ACC112 (cell line): ENCODE measurements around the gene CTBP2.

ENCODE experiments used
- H2AFZ ChIP-seq: fragments of 200-600 bp; sonication (generic); one replicate; pipeline ENCODE4 v1.6.0; 2017; ENCODE audit warnings: antibody characterized with exemption, low read length; ENCODE audit not compliant: unreplicated experiment
- H3K27ac ChIP-seq: fragments of 200-600 bp; sonication (generic); 2 replicates; pipeline ENCODE4 v1.5.1; 2014; ENCODE audit warnings: low read depth, mild to moderate bottlenecking, antibody characterized with exemption, low read length, moderate library complexity
- H3K27me3 ChIP-seq: fragments of 200-600 bp; sonication (generic); 2 replicates; pipeline ENCODE4 v1.6.1; 2014; ENCODE audit warnings: mild to moderate bottlenecking, antibody characterized with exemption, low read length, moderate library complexity, mixed read lengths; ENCODE audit not compliant: insufficient read depth
- H3K36me3 ChIP-seq: fragments of 200-600 bp; sonication (generic); 2 replicates; pipeline ENCODE4 v1.6.1; 2016; ENCODE audit warnings: mild to moderate bottlenecking, antibody characterized with exemption, low read length, moderate library complexity, mixed read lengths; ENCODE audit not compliant: insufficient read depth
- H3K4me1 ChIP-seq: fragments of 200-600 bp; sonication (generic); one replicate; pipeline ENCODE4 v1.6.1; 2016; ENCODE audit warnings: low read length, mixed read lengths; ENCODE audit not compliant: insufficient read depth, unreplicated experiment, control insufficient read depth
- H3K4me3 ChIP-seq: fragments of 200-600 bp; sonication (generic); 2 replicates; pipeline ENCODE4 v1.5.1; 2014; ENCODE audit warnings: mild to moderate bottlenecking, low read depth, low read length
- H3K79me2 ChIP-seq: fragments of 200-600 bp; sonication (generic); one replicate; pipeline ENCODE4 v1.6.0; 2016; ENCODE audit warnings: low read length; ENCODE audit not compliant: control insufficient read depth, unreplicated experiment, insufficient read depth

CTBP2 gene

GRCh38 chr10:125200396-125200795 is 40.0 kb upstream of the CTBP2 start:
- no peak overlapping the region for H3K27ac ChIP-seq
- no peaks in the 10 kb centered on the region for H3K79me2 ChIP-seq
- H3K36me3 ChIP-seq, result no peaks in the 10 kb centered on the region
- peaks cover 12% of the 10 kb centered on the region; the same call in 1 of the 2 replicates for H3K27me3 ChIP-seq
- H2AFZ ChIP-seq, result no peak overlapping the region
- H3K4me3 ChIP-seq, result no peak overlapping the region
- no peaks in the 10 kb centered on the region for H3K4me1 ChIP-seq

- Histone ChIP-seq H3K36me3 (no peaks in the 10 kb centered on the region), H2AFZ (no peak overlapping the region)
Measured at GRCh38 chr10:125199270-125199669, 38.9 kb upstream of the CTBP2 start.

GRCh38 chr10:125194814-125195213 is 34.5 kb upstream of the CTBP2 start:
- Histone ChIP-seq H3K36me3 (no peaks in the 10 kb centered on the region), H3K27me3 (peaks cover 9% of the 10 kb centered on the region; the same call in 1 of the 2 replicates), H2AFZ (no peak overlapping the region), H3K4me3 (no peak overlapping the region), H3K4me1 (no peaks in the 10 kb centered on the region), H3K27ac (no peak overlapping the region), H3K79me2 (no peaks in the 10 kb centered on the region)

More at GRCh38 chr10:125199270-125199669, 38.9 kb upstream of the CTBP2 start:
- Histone ChIP-seq H3K4me3 (no peak overlapping the region), H3K27ac (no peak overlapping the region), H3K27me3 (peaks cover 12% of the 10 kb centered on the region; the same call in 1 of the 2 replicates), H3K79me2 (no peaks in the 10 kb centered on the region), H3K4me1 (no peaks in the 10 kb centered on the region)

DNA sequence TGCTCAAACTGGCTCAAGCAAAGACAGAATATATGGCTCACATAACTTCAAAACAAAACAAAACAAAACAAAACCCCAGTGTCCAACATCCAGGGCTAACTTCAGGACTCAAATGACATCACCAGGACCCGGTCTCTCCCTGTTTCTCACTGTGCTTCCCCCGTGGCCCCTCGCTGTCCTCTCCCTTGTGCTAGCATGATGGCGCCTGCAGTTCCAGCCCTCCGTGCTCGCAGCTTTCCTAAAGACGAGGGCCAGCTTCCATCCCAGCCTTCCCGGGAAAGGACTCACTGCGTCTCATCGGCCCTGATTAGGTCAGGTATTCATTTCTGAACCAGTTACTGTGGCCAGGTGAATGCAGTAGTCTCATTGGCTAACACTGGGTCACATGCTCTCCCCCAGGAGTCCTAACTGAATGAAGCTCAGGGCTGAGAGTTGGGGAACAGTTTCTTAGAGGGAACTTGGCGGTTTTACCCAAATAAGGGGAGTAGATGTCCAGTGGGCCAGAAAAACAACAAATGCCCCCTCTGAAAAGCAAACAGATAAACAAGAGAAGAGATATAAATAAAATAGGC is 33.0 kb upstream of the CTBP2 start:
- no peaks in the 10 kb centered on the region for H3K4me1 ChIP-seq
- no peaks in the 10 kb centered on the region for H3K79me2 ChIP-seq
- H3K36me3 ChIP-seq, result no peaks in the 10 kb centered on the region
- H2AFZ ChIP-seq, result no peak overlapping the region
- H3K27me3 ChIP-seq, result peaks cover 13% of the 10 kb centered on the region; the same call in 1 of the 2 replicates
- no peak overlapping the region for H3K4me3 ChIP-seq
- no peak overlapping the region for H3K27ac ChIP-seq

GRCh38 chr10:125192620-125193019 is 32.3 kb upstream of the CTBP2 start:
- H3K36me3 ChIP-seq, result no peaks in the 10 kb centered on the region
- no peak overlapping the region for H3K4me3 ChIP-seq
- no peaks in the 10 kb centered on the region for H3K79me2 ChIP-seq
- H3K27me3 ChIP-seq, result peaks cover 18% of the 10 kb centered on the region; the same call in 1 of the 2 replicates
- no peaks in the 10 kb centered on the region for H3K4me1 ChIP-seq
- H2AFZ ChIP-seq, result no peak overlapping the region
- H3K27ac ChIP-seq, result no peak overlapping the region

- peaks cover 23% of the 10 kb centered on the region; the same call in 1 of the 2 replicates for H3K27me3 ChIP-seq
Measured at GRCh38 chr10:125192005-125192404, 31.6 kb upstream of the CTBP2 start.

DNA sequence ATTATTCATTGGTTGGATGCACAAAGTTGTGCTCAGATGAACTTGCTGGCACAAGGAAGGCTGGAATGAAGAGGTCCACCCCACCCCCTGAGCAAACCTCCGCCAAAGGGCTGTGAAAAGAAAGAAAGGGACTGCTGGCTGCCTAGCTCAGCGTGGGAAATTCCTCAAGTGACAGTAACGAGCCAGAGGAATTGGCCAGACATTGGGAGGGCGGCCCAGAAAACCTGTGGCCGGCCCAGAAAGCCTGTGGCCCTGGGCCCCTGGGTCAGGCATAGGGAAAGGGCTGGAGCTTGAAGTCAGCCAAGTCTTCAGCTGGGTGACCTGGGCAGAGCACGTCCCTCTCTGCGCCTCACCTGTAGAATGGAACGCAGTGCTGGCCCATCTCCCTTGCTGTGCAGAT is 30.6 kb upstream of the CTBP2 start:
- H3K27ac ChIP-seq, result no peak overlapping the region
- H3K79me2 ChIP-seq, result no peaks in the 10 kb centered on the region
- H3K36me3 ChIP-seq, result no peaks in the 10 kb centered on the region
- peaks cover 28% of the 10 kb centered on the region; the same call in 1 of the 2 replicates for H3K27me3 ChIP-seq
- H3K4me3 ChIP-seq, result no peak overlapping the region
- no peaks in the 10 kb centered on the region for H3K4me1 ChIP-seq
- H2AFZ ChIP-seq, result no peak overlapping the region

More at GRCh38 chr10:125192005-125192404, 31.6 kb upstream of the CTBP2 start:
- no peak overlapping the region for H3K4me3 ChIP-seq
- H3K79me2 ChIP-seq, result no peaks in the 10 kb centered on the region
- no peak overlapping the region for H2AFZ ChIP-seq
- H3K4me1 ChIP-seq, result no peaks in the 10 kb centered on the region
- H3K27ac ChIP-seq, result no peak overlapping the region
- H3K36me3 ChIP-seq, result no peaks in the 10 kb centered on the region

DNA sequence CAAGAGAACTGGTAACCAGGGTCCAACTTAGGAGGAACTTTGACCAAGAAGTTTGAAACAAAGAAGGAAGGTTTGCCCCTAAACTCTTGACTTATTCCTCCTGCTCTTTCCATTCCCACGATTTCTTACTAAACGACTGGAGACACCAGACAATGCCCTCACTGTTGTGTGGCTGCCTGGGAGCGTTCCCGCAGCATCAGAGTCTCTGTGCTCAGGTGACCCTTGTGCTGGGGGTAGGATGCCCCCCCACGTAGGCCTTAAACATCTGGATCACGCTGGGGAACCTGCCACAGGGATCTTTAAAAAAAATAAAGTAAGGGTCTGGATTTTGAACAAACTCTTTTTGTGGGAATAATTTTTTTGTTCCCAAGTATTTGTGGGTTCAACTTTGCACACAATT is 30.1 kb upstream of the CTBP2 start:
- H3K79me2 ChIP-seq, result no peaks in the 10 kb centered on the region
- H3K4me1 ChIP-seq, result no peaks in the 10 kb centered on the region
- no peak overlapping the region for H3K4me3 ChIP-seq
- H2AFZ ChIP-seq, result no peak overlapping the region
- peaks cover 31% of the 10 kb centered on the region; the same call in 1 of the 2 replicates for H3K27me3 ChIP-seq
- H3K27ac ChIP-seq, result no peak overlapping the region
- no peaks in the 10 kb centered on the region for H3K36me3 ChIP-seq

DNA sequence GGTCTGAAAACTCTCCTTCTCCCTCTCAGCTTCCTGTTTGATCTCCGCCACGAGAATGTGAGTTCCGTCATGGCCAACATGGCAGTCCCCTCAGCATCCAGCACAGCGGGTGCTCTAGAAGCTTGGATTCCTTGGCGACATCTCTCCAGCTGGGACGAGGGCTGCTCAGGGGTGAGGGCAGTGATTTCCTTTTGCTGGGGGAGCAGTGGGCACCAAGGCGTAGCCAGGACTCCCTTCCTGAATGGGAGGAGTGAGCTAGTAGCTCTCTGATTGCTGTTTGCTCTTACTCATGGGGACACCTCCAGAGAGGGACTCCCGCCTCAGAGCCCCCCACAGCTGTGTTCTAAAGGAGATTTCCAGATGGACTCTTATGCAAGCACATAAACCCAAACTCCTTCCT is 28.8 kb upstream of the CTBP2 start:
- Histone ChIP-seq H2AFZ (no peak overlapping the region), H3K79me2 (no peaks in the 10 kb centered on the region), H3K4me1 (no peaks in the 10 kb centered on the region)

DNA sequence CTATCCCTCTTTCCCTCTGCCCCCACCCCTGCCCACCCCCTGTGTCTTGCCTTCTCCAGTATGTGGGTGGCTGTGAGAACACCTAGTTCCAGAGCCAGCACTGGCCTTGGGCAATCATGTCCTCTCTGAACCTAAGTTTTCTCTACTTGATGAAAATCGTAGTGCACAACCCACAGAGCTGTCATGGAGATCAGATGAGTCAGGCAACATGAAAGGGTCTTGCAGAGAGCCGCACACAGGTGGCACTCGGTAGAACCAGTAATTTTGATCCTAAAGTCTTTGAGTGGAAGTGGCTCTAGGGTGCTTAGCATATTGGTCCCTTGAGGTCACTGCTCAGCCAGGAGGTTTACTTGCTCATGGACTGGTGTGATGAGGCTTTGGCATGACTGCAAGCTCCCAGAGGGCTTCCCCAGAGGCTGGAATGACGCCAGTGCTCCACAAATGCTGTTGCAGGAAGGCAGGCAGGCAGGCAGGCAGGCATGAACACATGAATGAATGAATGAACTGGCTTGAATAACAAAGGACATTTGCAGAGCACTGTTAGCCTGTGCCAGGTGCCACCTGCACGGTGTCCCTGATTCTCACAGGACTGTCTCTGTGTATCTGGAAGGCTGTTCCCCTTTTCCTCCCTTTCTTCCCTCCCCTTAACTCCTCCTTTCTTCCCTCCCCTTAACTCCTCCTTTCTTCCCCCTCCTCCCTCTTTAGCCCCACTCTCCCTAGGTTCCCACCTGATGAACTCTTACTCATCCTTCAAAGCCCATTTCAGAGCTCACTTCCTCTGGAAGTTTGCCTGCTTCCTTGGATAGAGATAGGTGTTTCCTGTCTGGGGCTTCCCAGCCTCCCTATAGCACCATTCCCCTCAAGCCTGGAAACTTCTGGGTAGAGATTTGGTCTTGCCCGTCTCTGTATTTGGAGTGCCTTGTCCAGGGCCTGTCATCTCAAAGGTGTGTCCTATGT is 27.2 kb upstream of the CTBP2 start:
- Histone ChIP-seq H2AFZ (no peak overlapping the region), H3K36me3 (no peaks in the 10 kb centered on the region), H3K4me3 (no peak overlapping the region), H3K4me1 (no peaks in the 10 kb centered on the region), H3K79me2 (no peaks in the 10 kb centered on the region), H3K27ac (no peak overlapping the region), H3K27me3 (peaks cover 33% of the 10 kb centered on the region; the same call in 1 of the 2 replicates)

More for the DNA sequence above, 28.8 kb upstream of the CTBP2 start:
- Histone ChIP-seq H3K36me3 (no peaks in the 10 kb centered on the region), H3K27me3 (peaks cover 33% of the 10 kb centered on the region; the same call in 1 of the 2 replicates), H3K27ac (no peak overlapping the region), H3K4me3 (no peak overlapping the region)
